HG02678 (cell line): ENCODE data around the gene APOOL.
"Not testable (repeated sequence)": the region's sequence is repeated elsewhere in the genome, so short reads cannot be mapped to it uniquely, and the experiment has no call there.

ENCODE experiments used
- ATAC-seq: cut with Tn5 transposase; IDR thresholded peaks from one replicate; pipeline ENCODE4 v1.9.1; 2021; ENCODE audit warnings: mild to moderate bottlenecking, moderate library complexity; ENCODE audit not compliant: unreplicated experiment

Gene APOOL

DNA sequence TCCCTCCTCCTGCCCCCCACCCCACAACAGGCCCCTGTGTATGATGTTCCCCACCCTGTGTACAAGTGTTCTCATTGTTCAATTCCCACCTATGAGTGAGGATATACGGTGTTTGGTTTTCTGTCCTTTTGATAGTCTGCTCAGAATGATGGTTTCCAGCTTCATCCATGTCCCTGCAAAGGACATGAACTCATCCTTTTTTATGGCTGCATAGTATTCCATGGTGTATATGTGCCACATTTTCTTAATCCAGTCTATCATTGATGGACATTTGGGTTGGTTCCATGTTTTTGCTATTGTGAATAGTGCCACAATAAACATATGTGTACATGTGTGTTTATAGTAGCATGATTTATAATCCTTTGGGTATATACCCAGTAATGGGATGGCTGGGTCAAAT, 73.6 kb downstream of the APOOL start:
- ATAC-seq = not testable (repeated sequence)

DNA sequence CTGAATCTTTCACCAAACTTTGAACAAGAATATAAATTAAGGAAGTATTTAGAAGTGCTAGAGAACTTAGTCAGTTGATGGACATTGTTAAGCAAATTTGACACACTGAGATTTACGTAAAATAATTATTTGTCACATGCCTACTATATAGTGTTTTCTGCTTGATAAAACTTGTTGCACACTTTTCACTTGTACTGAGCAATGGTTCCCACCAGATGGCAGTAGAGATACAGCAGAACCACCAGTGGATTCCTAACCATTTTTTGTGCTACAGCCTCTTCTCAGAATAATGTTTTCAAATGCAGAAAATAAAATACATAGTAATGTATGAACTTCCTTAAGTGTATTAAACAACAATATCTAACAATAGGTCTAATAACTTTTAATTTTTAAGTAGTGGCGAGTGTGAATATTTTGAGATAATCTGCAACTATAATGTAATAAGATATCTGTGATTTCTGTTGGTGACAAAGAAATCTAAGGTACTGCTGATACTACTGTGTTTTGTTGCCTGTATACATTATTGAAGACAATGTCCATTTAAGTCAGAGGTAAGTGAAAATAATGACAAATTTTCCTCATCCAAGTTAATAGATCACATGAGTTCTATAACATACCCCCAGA, 81.2 kb downstream of the APOOL start:
- ATAC-seq = peak; percentile 69

DNA sequence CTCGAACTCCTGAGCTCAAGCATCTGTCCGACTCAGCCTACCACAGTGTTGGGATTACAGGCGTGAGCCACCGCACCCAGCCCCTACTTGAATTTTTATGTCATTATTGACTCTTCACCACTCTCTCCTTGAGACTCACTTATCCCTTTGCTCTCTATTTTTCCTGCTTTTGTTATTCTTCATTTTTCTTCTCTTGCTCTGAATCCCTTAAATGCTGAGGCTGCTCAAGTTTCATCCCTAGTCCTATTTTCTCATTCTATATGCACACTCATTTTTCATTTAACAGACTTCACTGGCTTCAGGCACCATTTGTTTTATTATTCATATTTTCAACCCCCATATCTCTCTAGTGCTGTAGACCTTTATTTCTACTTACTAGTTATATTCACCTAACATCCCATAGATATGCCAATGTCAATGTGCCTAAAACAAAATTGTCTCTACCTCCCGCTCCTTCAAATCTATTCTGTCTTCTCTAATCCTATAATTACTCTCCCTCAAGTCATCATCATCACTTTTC, 85.7 kb downstream of the APOOL start:
- no peak for ATAC-seq

DNA sequence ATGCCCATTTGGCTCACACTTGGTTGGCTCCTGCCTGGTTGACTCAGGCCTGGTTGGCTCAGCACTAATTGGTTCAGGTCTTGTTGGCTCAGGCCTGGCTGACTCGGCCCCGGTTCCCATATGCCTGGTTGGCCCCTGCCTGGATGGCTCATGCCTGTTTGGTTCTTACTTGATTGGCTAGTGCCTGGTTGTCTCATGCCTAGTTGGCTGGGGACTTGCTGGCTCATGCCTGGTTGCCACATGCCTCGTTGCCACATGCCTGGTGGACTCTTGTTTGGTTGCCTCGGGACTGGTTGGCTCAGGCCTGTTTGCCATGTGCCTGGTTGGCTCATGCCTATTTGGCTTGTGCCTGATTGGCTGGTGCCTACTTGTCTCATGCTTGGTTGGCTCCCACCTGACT, 103.7 kb downstream of the APOOL start:
- ATAC-seq = no peak

DNA sequence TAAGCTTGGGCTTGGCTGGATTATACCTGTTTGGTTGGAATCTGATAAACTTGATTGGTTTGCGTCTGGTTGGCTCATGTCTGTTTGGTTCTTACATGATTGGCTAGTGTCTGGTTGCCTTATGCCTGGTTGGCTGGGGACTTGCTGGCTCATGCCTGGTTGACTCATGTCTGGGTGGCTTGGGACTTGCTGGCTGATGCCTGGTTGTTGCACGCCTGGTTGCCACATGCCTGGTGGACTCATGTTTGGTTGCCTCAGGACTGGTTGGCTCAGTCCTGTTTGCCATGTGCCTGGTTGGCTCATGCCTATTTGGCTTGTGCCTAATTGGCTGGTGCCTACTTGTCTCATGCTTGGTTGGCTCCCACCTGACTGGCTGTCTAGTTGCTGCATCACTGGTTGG, 104.5 kb downstream of the APOOL start:
- no peak for ATAC-seq

DNA sequence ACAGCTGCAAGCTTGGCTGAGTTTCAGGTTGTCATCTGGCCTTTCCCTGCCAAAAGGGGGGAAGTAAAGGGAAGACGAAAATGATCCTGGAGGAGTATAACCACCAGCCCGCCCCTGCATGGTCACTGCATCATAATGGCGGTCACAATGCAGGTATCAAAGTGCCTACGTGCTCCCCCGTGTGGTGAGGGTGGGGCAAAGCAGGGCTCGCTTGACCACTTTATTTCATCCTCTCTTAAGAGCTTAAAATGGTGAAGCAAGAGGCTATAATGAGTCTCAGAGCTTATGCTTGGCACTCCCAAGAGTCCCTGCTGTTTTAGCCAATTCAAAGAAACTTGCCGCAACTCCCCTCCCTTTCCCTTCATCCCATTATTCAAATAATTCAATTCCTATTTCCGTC, 105.6 kb downstream of the APOOL start:
- no peak for ATAC-seq

DNA sequence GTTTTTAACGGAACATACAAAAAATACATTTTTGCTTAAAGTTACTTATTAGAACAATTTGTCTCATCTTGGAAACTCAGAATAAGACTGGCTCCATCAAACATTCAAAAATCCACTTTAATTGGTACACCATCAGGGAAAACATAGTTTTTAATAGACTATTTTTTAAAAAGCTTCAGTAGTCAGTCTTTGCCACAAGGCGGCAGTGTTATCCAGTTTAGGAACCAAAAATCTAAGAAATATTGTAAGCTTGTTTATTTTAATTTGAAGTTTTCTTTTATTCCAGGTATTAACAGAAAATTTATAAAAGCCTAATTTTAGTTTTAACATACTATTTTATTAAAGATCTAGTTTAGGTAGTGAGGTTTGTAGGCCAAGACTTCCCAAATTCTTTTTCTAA, 107.7 kb downstream of the APOOL start:
- ATAC-seq = no peak

DNA sequence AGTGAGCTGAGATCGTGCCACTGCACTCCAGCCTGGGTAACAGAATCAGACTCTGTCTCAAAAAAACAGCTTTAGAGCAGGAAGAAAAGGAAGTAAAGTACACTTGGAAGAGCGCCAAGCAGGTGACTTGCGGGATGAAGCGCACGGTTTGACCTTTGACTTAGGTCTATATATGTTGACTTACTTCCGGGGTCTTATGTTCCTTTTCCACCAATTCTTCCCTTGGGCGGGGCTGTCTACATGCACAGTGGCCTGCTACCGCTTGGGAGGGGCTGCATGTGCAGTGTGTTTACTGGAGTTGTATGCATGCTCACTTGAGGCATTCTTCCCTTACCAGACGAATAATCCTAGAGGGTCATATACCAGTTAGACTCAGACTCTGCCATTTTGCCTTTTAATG, 108.6 kb downstream of the APOOL start:
- ATAC-seq = no peak

DNA sequence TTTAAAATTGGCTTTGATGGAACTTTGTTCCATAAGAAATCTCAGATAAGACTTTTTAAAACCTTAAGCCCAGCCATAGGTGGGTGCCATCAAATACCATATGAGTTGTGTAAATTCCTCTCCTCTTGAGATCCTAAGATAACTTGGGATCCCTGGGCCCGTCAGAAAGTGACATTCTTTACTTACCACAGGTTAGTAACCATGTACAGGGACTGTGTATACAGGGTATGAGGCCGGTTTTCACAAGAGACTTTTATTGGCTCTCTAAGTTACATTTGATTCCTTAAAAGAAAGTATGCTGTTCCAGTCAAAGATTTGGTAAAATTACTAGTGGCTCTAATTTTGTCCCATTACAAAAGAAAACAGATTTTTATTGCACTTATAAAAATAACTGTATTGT, 110.1 kb downstream of the APOOL start:
- no peak for ATAC-seq

DNA sequence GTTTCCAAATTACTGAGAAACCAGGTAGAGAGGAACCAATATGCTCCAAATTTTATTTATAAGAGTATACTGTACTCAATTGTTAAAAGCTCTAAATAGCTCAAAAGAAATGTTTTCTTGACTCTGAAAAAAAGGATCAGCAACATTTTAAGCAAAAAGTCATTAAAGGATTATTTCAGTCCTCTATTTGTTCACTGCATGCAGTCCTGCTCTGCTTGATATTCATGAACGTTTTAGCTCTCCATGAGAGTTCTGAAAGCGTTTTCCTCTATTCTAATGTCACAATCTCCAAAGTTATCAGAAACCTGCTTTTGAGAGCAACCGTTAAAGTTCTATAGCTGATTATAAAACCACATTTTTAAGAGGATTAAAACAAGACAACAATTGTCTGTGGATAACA, 110.5 kb downstream of the APOOL start:
- no peak for ATAC-seq

DNA sequence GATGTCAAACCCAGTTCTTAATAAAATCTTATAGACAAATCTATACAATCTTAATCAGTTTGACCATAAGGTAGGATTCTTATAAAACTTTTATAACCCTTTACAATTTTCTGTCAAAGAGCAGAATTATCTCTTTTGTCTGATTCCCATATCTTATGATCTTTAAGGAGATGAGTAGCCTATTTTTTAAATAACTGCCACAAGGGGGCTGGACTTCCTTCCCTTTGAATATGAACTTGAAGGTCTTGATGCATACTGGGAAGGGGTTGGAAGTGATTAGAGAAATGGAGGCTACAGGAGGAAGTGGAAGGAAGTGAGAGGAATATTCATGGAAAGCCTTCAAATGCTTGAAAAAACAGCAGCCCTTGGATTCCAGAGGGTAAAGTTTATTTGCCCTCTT, 111.1 kb downstream of the APOOL start:
- no peak for ATAC-seq

DNA sequence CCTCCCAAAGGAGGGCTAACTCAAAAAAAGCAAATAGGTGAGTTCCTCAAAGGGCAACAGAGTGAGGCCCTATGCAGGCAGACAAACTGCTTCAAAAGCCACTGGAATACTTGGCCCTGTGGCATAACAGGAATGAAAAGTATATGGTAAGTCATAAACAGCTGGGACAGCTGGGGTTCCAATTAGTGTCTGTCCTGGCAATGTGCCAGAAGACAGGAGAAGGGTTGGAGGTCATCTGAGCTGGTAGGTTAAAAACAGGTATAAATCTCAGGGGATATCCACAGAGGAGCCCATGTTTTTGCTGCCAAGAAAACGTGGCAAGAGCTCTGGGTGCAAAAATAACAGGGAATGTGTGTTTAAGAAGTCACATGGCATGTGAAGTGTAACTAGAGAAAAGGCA, 111.6 kb downstream of the APOOL start:
- ATAC-seq = no peak

DNA sequence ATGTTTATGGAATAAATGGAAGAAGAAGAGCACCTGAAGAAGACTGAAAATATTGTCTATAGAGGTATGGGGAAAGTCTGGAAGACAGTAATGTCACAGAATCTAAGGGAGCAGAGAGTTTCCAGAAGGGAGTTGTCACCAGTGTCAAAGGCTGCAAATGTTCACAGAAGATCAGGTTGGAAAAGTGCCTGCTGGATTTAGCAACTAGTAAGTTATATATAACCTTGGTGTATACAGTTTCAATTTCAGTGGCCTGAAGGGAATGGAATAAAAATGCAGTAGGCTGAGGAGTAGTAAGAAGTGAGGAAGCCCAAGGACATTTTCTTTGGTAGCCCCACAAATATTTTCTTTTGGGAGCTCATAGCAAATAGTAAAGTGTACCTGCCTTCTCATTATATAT, 132.7 kb downstream of the APOOL start:
- ATAC-seq = no peak

DNA sequence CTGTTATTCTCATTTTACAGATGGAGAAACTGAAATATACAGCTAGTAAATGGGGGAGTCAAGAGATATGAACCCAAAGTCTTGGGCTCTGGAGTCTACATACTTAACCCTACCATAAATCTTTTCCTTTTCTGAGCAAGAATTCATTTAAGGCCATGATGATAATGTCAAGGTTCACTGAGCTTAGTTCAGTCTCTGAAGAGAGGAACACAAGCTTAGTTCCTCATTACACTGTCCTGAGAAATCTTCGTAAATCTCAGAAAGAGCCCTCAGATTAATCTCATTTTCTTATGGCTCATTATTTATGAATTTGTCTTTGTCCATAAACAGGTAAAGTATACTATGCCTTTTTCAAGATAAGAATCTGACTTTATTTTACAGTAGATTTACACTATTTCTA, 135.7 kb downstream of the APOOL start:
- no peak for ATAC-seq

DNA sequence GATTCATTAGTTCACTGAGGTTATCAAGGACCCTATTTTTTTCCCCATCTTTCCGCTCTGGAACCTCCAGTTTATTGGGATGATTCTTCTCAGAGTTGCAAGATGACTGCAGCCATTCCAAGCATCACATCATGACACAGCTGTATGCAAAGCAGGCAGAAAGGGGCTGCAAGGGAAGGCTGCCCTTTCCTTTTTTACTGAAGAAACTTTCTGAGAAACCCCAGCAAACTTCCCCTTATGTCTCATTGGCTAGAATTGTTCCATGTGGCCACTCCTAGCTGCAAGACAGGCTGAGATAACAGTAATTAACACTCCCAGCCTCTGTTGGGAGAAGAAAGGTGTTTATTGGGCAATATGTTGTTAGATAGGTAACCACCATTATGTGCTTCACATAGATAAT, 137.3 kb downstream of the APOOL start:
- no peak for ATAC-seq
